H1 (cell line): ENCODE data around the gene CUEDC2. TPM values are rescaled to one million over a fixed set of nuclear protein-coding genes. Genes with fewer than 3 reads are reported as not detected.

ENCODE experiments used
- CBX8 ChIP-seq: fragments of 300-800, 300-1000 bp; sonication (generic); IDR thresholded peaks from 2 replicates; pipeline ENCODE4 v1.7.1; 2016; ENCODE audit warnings: low read depth, low read length, borderline replicate concordance
- CEBPB ChIP-seq: IDR thresholded peaks from 2 replicates; pipeline ENCODE4 v1.6.1; 2012; ENCODE audit warnings: low read depth, low read length
- HDAC6 ChIP-seq: IDR thresholded peaks from one replicate; pipeline ENCODE4 v1.7.1; 2012; ENCODE audit warnings: low read depth, mild to moderate bottlenecking, inconsistent platforms, low read length, moderate library complexity
- KDM1A ChIP-seq: fragments of 200-600, 300-600 bp; sonication (generic); IDR thresholded peaks from 2 replicates; pipeline ENCODE4 v1.7.1; 2016; ENCODE audit warnings: mild to moderate bottlenecking, low read length, borderline replicate concordance
- MAFK ChIP-seq: IDR thresholded peaks from 2 replicates; pipeline ENCODE4 v1.6.1; 2012; ENCODE audit warnings: low read depth, mild to moderate bottlenecking, improper control_type of control experiment, low read length
- TEAD4 ChIP-seq: IDR thresholded peaks from 2 replicates; pipeline ENCODE4 v1.6.1; 2012; ENCODE audit warnings: low read depth, low read length, inconsistent platforms, mixed read lengths
- polyA plus RNA-seq, 7 experiments: library from polyadenylated mRNA; depleted of rRNA in 3 of 7; stranded (reverse) in 5 of 7; unstranded in 2 of 7; fragments of >200 nt in 5 of 7; fragments of 200-250 nt in 2 of 7; gene quantifications; 1 replicate in 5 of 7; 2 replicates in 1 of 7; 4 replicates in 1 of 7; pipeline versions ENCODE4 v1.2.1 to v1.2.3, GENCODE V29; 2011 to 2013; ENCODE audit warnings: missing spikeins in 2 of 7, mixed read lengths in 2 of 7
- total RNA-seq: library from RNA; stranded (reverse); fragmentation: NEBNext Ultra II Directional; extraction: Animal tissue kit (Norgen Biotek cat#: 25700); gene quantifications from 2 replicates; pipeline ENCODE4 v1.2.1, GENCODE V29; 2021
- TF ChIP-seq, protein P1 (sequence below): fragments of 300-600 bp; sonication (generic); IDR thresholded peaks from 2 replicates; pipeline ENCODE4 v1.7.1; 2012; ENCODE audit warnings: low read length, moderate library complexity, mild to moderate bottlenecking, inconsistent platforms; ENCODE audit not compliant: insufficient replicate concordance
- TF ChIP-seq, protein P2 (sequence below): IDR thresholded peaks from 2 replicates; pipeline ENCODE4 v1.6.1; 2011; ENCODE audit warnings: low read length, improper control_type of control experiment

CUEDC2 gene
- total and polyA plus RNA-seq, 2 of the 8 experiments (the other 6 are each of a cell fraction or from before 2014, with no cell fraction given) = 41.7 to 55.2 TPM

DNA sequence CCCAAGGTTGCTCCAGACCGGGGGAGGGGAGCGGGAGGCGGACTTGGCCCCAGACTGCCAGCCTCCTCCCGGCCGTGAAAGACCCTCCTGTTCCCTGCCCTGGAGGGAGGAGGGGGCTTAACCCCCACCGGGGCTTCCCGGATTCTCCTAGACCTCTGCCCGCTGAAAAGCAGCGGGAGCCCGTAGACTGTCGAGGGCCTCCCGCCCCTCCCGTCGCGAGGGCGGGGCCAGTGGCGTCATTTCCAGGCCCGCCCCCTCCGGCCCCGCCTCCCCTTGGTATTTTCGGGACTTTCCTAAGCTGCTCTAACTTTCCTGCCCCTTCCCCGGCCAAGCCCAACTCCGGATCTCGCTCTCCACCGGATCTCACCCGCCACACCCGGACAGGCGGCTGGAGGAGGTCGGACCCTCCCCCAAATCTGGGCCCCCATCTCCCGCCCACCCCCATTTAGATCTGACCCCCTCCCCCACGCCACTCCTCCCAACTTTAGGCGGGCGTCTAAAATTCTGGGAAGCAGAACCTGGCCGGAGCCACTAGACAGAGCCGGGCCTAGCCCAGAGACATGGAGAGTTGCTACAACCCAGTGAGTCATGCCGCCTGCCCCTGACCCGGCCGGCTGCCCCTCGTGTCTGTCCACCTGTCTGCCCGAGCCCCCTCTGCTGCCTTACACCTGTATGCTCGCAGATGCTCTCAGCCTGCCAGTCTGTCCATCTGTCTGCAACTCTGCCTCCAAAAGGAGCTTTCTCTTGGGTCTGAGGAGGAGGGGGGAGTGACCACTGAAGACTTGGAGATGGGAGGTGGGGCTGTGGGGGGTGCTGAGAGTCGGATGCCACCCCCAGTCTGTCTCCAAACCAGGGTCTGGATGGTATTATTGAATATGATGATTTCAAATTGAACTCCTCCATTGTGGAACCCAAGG is 36.7 kb downstream of the CUEDC2 start, which contains the start of gene NFKB2 (continued):
- TF ChIP-seq, protein P1, sequence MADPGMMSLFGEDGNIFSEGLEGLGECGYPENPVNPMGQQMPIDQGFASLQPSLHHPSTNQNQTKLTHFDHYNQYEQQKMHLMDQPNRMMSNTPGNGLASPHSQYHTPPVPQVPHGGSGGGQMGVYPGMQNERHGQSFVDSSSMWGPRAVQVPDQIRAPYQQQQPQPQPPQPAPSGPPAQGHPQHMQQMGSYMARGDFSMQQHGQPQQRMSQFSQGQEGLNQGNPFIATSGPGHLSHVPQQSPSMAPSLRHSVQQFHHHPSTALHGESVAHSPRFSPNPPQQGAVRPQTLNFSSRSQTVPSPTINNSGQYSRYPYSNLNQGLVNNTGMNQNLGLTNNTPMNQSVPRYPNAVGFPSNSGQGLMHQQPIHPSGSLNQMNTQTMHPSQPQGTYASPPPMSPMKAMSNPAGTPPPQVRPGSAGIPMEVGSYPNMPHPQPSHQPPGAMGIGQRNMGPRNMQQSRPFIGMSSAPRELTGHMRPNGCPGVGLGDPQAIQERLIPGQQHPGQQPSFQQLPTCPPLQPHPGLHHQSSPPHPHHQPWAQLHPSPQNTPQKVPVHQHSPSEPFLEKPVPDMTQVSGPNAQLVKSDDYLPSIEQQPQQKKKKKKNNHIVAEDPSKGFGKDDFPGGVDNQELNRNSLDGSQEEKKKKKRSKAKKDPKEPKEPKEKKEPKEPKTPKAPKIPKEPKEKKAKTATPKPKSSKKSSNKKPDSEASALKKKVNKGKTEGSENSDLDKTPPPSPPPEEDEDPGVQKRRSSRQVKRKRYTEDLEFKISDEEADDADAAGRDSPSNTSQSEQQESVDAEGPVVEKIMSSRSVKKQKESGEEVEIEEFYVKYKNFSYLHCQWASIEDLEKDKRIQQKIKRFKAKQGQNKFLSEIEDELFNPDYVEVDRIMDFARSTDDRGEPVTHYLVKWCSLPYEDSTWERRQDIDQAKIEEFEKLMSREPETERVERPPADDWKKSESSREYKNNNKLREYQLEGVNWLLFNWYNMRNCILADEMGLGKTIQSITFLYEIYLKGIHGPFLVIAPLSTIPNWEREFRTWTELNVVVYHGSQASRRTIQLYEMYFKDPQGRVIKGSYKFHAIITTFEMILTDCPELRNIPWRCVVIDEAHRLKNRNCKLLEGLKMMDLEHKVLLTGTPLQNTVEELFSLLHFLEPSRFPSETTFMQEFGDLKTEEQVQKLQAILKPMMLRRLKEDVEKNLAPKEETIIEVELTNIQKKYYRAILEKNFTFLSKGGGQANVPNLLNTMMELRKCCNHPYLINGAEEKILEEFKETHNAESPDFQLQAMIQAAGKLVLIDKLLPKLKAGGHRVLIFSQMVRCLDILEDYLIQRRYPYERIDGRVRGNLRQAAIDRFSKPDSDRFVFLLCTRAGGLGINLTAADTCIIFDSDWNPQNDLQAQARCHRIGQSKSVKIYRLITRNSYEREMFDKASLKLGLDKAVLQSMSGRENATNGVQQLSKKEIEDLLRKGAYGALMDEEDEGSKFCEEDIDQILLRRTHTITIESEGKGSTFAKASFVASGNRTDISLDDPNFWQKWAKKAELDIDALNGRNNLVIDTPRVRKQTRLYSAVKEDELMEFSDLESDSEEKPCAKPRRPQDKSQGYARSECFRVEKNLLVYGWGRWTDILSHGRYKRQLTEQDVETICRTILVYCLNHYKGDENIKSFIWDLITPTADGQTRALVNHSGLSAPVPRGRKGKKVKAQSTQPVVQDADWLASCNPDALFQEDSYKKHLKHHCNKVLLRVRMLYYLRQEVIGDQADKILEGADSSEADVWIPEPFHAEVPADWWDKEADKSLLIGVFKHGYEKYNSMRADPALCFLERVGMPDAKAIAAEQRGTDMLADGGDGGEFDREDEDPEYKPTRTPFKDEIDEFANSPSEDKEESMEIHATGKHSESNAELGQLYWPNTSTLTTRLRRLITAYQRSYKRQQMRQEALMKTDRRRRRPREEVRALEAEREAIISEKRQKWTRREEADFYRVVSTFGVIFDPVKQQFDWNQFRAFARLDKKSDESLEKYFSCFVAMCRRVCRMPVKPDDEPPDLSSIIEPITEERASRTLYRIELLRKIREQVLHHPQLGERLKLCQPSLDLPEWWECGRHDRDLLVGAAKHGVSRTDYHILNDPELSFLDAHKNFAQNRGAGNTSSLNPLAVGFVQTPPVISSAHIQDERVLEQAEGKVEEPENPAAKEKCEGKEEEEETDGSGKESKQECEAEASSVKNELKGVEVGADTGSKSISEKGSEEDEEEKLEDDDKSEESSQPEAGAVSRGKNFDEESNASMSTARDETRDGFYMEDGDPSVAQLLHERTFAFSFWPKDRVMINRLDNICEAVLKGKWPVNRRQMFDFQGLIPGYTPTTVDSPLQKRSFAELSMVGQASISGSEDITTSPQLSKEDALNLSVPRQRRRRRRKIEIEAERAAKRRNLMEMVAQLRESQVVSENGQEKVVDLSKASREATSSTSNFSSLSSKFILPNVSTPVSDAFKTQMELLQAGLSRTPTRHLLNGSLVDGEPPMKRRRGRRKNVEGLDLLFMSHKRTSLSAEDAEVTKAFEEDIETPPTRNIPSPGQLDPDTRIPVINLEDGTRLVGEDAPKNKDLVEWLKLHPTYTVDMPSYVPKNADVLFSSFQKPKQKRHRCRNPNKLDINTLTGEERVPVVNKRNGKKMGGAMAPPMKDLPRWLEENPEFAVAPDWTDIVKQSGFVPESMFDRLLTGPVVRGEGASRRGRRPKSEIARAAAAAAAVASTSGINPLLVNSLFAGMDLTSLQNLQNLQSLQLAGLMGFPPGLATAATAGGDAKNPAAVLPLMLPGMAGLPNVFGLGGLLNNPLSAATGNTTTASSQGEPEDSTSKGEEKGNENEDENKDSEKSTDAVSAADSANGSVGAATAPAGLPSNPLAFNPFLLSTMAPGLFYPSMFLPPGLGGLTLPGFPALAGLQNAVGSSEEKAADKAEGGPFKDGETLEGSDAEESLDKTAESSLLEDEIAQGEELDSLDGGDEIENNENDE = no peak
- TF ChIP-seq TEAD4 (peak; percentile 61; the same call in 1 of the 2 replicates), KDM1A (no peak), MAFK (no peak), CEBPB (no peak), HDAC6 (no peak), CBX8 (no peak)
- TF ChIP-seq, protein P2, sequence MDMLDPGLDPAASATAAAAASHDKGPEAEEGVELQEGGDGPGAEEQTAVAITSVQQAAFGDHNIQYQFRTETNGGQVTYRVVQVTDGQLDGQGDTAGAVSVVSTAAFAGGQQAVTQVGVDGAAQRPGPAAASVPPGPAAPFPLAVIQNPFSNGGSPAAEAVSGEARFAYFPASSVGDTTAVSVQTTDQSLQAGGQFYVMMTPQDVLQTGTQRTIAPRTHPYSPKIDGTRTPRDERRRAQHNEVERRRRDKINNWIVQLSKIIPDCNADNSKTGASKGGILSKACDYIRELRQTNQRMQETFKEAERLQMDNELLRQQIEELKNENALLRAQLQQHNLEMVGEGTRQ = no peak
